IMR-90 (cell line): ENCODE data around the gene PITPNM2. TPM values are rescaled to one million over a fixed set of nuclear protein-coding genes. Genes with fewer than 3 reads are reported as not detected.

Experiments used
- ATAC-seq: fragments of 200-7000 bp; cut with Tn5 transposase; 2 replicates; pipeline ENCODE4 v1.9.1; 2020; ENCODE audit warnings: low read depth, mild to moderate bottlenecking, moderate library complexity
- BruUV-seq: library from RNA; stranded (reverse); fragments of 400-500 nt; replicated peaks from 2 replicates; lab custom pipeline; 2021; lab: Mats Ljungman, UMichigan
- CTCF ChIA-PET: fragments of 300-600 bp; formaldehyde crosslinking; extraction: SDS; loops from one replicate; lab custom pipeline; 2021; ENCODE audit warnings: antibody characterized with exemption; lab: Yijun Ruan, JAX
- POLR2A ChIA-PET: fragments of 300-600 bp; sonication (Branson Sonifier 250); formaldehyde crosslinking; loops from one replicate; lab custom pipeline; 2022; ENCODE audit warnings: antibody characterized with exemption; ENCODE audit not compliant: unreplicated experiment; lab: Charles Lee
- DNase-seq: peaks from one replicate; pipeline ENCODE4 v3.0.0; 2013
- H2AFZ ChIP-seq: replicated peaks from 2 replicates; pipeline ENCODE3; 2013; ENCODE audit warnings: low read length, mild to moderate bottlenecking; ENCODE audit not compliant: poor library complexity
- H2AK5ac ChIP-seq: 2 replicates; pipeline ENCODE4 v1.6.1; 2013; ENCODE audit warnings: low read depth, low read length, inconsistent platforms
- H2AK9ac ChIP-seq: replicated peaks from 2 replicates; pipeline ENCODE3; 2013; ENCODE audit warnings: mild to moderate bottlenecking, low read depth, low read length, moderate library complexity; ENCODE audit not compliant: poor library complexity
- H2BK120ac ChIP-seq: 2 replicates; pipeline ENCODE4 v1.6.1; 2013; ENCODE audit warnings: low read depth, low read length, inconsistent platforms
- H2BK15ac ChIP-seq: 3 replicates; pipeline ENCODE4 v1.6.1; 2013; ENCODE audit warnings: low read depth, low read length, inconsistent platforms
- H2BK20ac ChIP-seq: 2 replicates; pipeline ENCODE4 v1.6.1; 2013; ENCODE audit warnings: low read depth, mild to moderate bottlenecking, inconsistent platforms, low read length, moderate library complexity
- H2BK5ac ChIP-seq: 2 replicates; pipeline ENCODE4 v1.6.1; 2013; ENCODE audit warnings: mild to moderate bottlenecking, low read depth, low read length, inconsistent platforms; ENCODE audit not compliant: poor library complexity, severe bottlenecking
- H3K14ac ChIP-seq: replicated peaks from 2 replicates; pipeline ENCODE4 v1.6.1; 2013; ENCODE audit warnings: low read depth, low read length, inconsistent platforms
- H3K18ac ChIP-seq: 2 replicates; pipeline ENCODE4 v1.6.1; 2013; ENCODE audit warnings: low read depth, low read length, control low read depth
- H3K23ac ChIP-seq: 2 replicates; pipeline ENCODE4 v1.6.1; 2013; ENCODE audit warnings: low read depth, low read length, inconsistent platforms
- H3K27ac ChIP-seq: 2 replicates; pipeline ENCODE4 v1.5.1; 2013; ENCODE audit warnings: mild to moderate bottlenecking, control low read depth, low read length; ENCODE audit not compliant: insufficient read depth
- H3K27me3 ChIP-seq: 2 replicates; pipeline ENCODE4 v1.6.1; 2013; ENCODE audit warnings: low read length; ENCODE audit not compliant: control insufficient read depth, insufficient read depth
- H3K36me3 ChIP-seq: 2 replicates; pipeline ENCODE4 v1.6.1; 2013; ENCODE audit warnings: low read length, mixed read lengths; ENCODE audit not compliant: control insufficient read depth, insufficient read depth
- H3K4ac ChIP-seq: 2 replicates; pipeline ENCODE4 v1.6.1; 2013; ENCODE audit warnings: low read depth, low read length, inconsistent platforms
- H3K4me1 ChIP-seq: 2 replicates; pipeline ENCODE4 v1.6.1; 2013; ENCODE audit warnings: low read length, mixed read lengths; ENCODE audit not compliant: control insufficient read depth, insufficient read depth
- H3K4me2 ChIP-seq: 2 replicates; pipeline ENCODE4 v1.6.1; 2013; ENCODE audit warnings: low read depth, mild to moderate bottlenecking, control low read depth, low read length, moderate library complexity
- H3K4me3 ChIP-seq: 2 replicates; pipeline ENCODE4 v1.5.1; 2013; ENCODE audit warnings: low read depth, mild to moderate bottlenecking, control low read depth, low read length, moderate library complexity; ENCODE audit not compliant: insufficient read depth
- H3K56ac ChIP-seq: 2 replicates; pipeline ENCODE4 v1.6.1; 2013; ENCODE audit warnings: low read length, inconsistent platforms; ENCODE audit not compliant: insufficient read depth; ENCODE audit errors: extremely low read depth
- H3K79me1 ChIP-seq, 2 experiments: 2 replicates each; pipeline ENCODE4 v1.6.1; 2013; ENCODE audit warnings: low read length in 2 of 2, inconsistent platforms in 1 of 2, low read depth in 1 of 2
- H3K9ac ChIP-seq: 2 replicates; pipeline ENCODE4 v1.6.1; 2013; ENCODE audit warnings: low read depth, low read length, control low read depth
- H3K9me1 ChIP-seq: 2 replicates; pipeline ENCODE4 v1.6.1; 2013; ENCODE audit warnings: low read length, inconsistent platforms; ENCODE audit not compliant: insufficient read depth
- H3K9me3 ChIP-seq: 2 replicates; pipeline ENCODE4 v1.6.1; 2013; ENCODE audit warnings: low read length; ENCODE audit not compliant: control insufficient read depth, insufficient read depth
- H4K20me1 ChIP-seq: 2 replicates; pipeline ENCODE4 v1.6.1; 2013; ENCODE audit warnings: low read length, inconsistent platforms; ENCODE audit not compliant: insufficient read depth
- H4K5ac ChIP-seq: 2 replicates; pipeline ENCODE4 v1.6.1; 2013; ENCODE audit warnings: mild to moderate bottlenecking, low read depth, low read length, control low read depth
- H4K8ac ChIP-seq, 2 experiments: 2 replicates each; pipeline ENCODE4 v1.6.1; 2013; ENCODE audit warnings: low read depth in 2 of 2, low read length in 2 of 2, control low read depth in 1 of 2, inconsistent platforms in 1 of 2
- H4K91ac ChIP-seq: 2 replicates; pipeline ENCODE4 v1.6.1; 2013; ENCODE audit warnings: low read depth, low read length, inconsistent platforms; ENCODE audit not compliant: insufficient read depth
- RAD21 ChIP-seq: IDR thresholded peaks from 2 replicates; pipeline ENCODE4 v1.6.1; 2012; ENCODE audit warnings: low read length, improper control_type of control experiment
- WGBS, 2 experiments: methylation state at CpG; one replicate each; pipeline versions ENCODE4 v1.1.5 to v1.1.7; 2013; ENCODE audit warnings: missing lambda C conversion rate in 2 of 2; ENCODE audit not compliant: insufficient read length in 1 of 2; ENCODE audit errors: extremely low coverage in 2 of 2; 5-methylcytosine and 5-hydroxymethylcytosine counted together
- dilution Hi-C: fragments of 300-500 bp; cut with HindIII; formaldehyde crosslinking; loops from one replicate; pipeline ENCODE4 v1.14.3; 2018; ENCODE audit warnings: low sequenced_read_pairs; ENCODE audit not compliant: unreplicated experiment
- in situ Hi-C: fragments of 300-500 bp; cut with MboI; formaldehyde crosslinking; loops from 3 replicates; pipeline ENCODE4 v1.14.3; 2019; ENCODE audit warnings: low sequenced_read_pairs, inconsistent platforms, mixed read lengths
- intact Hi-C: fragments of 100-400 bp; cut with micrococcal nuclease; formaldehyde crosslinking; loops from 2 replicates; pipeline ENCODE4 v1.10.0; 2022
- polyA plus RNA-seq, 3 experiments: library from polyadenylated mRNA; depleted of rRNA; stranded (reverse); fragments of >200 nt; gene quantifications; 2 replicates each; pipeline ENCODE4 v1.2.3, GENCODE V29; 2012; ENCODE audit warnings: low replicate concordance in 1 of 3
- total RNA-seq: library from RNA; depleted of rRNA; stranded (reverse); fragments of >200 nt; gene quantifications from 2 replicates; pipeline ENCODE4 v1.2.3, GENCODE V29; 2012

Gene PITPNM2
- total and polyA plus RNA-seq, 2 of the 4 experiments (the other 2 are of a cell fraction): 1.6 to 3.0 TPM

DNA sequence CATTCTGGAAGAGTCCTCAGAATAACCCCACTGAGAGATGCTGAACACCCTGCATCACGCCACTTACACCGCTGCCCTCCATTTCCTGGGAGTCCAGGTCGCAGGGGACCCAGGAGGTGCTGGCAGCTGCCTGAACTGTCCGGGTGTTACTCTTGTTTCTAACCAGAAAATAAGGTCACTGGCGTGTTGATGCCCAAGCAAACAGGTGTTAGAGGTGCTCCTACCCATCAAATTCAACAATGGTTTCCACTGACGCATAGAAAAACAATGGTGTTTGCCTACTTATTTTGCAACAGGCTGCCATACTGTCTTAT lies 23.8 kb downstream of the PITPNM2 start:
- H3K27me3 ChIP-seq: no peaks in the 10 kb centered on the region
- peak overlapping the region; percentile 93; the same call in 2 of the 3 replicates for H2BK15ac ChIP-seq
- ATAC-seq (no peak), DNase-seq (no peak)
- no peak overlapping the region for H3K4me2 ChIP-seq
- H2AK9ac ChIP-seq: peak overlapping the region; percentile 58
- dilution Hi-C loops (no loop called here), intact Hi-C loops (loop anchor here (1.0 to 2.0 kb wide), 2 partner anchors 9 to 84 kb away; no protein-coding TSS in a partner anchor), in situ Hi-C loops (no loop called here)
- H3K23ac ChIP-seq: peak overlapping the region; percentile 97
- no TSS peak for BruUV-seq
- peak overlapping the region; percentile 92 for H3K14ac ChIP-seq
- no peaks in the 10 kb centered on the region for H3K36me3 ChIP-seq
- CTCF ChIA-PET: no interaction called here
- H4K20me1 ChIP-seq: peaks cover 5% of the 10 kb centered on the region; the same call in 1 of the 2 replicates
- H3K4me1 ChIP-seq: peaks cover 19% of the 10 kb centered on the region
- H2AK5ac ChIP-seq: peak overlapping the region; percentile 89
- TF ChIP-seq RAD21: no peak
- H4K91ac ChIP-seq: peak overlapping the region; percentile 99
- WGBS, 2 experiments: 67% methylated on average over 1 of the region's 6 CpGs; no CpG with 5 or more reads in 1 of the 2 experiments
- H3K18ac ChIP-seq: peak overlapping the region; percentile 90
- H3K9me1 ChIP-seq: peaks cover 16% of the 10 kb centered on the region
- peak overlapping the region; percentile 97 for H2BK120ac ChIP-seq
- H3K56ac ChIP-seq: peak overlapping the region; percentile 67
- H2BK5ac ChIP-seq: peak overlapping the region; percentile 95
- no peak overlapping the region for H3K9ac ChIP-seq
- POLR2A ChIA-PET: no interaction called here
- peak overlapping the region; percentile 99 for H2BK20ac ChIP-seq
- peak overlapping the region; percentile 88 for H4K5ac ChIP-seq
- no peaks in the 10 kb centered on the region for H3K9me3 ChIP-seq
- peak overlapping the region; percentile 93 for H3K27ac ChIP-seq
- H4K8ac ChIP-seq: peak overlapping the region; percentile 48 to 90; a peak in 3 of 4 replicates
- peak overlapping the region; percentile 97 for H3K4ac ChIP-seq
- H3K4me3 ChIP-seq: no peak overlapping the region
- peak overlapping the region; percentile 50 for H2AFZ ChIP-seq
- H3K79me1 ChIP-seq: peaks cover 12 to 40% of the 10 kb centered on the region in 2 experiments; a peak in 3 of 4 replicates
